ENCODE data around the gene CTR9. TPM values are rescaled to one million over a fixed set of nuclear protein-coding genes. Genes with fewer than 3 reads are reported as not detected.
A peak's percentile ranks its signal among the peaks of the same experiment; 100 is the strongest.

CTR9 gene
- polyA plus RNA-seq, 1 of the 3 experiments (the other 2 are of a cell fraction): 10.1 TPM

GRCh38 chr11:10715571-10715970 is 35.5 kb upstream of the CTR9 start (continued):
- TF ChIP-seq USF2 (IDR thresholded peaks at IDR 0.05; ENCODE audit: borderline replicate concordance, low read depth, low read length): no peak
- no peak for TF ChIP-seq SIN3A (IDR thresholded peaks at IDR 0.05; ENCODE audit: borderline replicate concordance, low read depth, low read length)

GRCh38 chr11:10716122-10716521 is 34.9 kb upstream of the CTR9 start:
- 32% methylated on average over 3 of the region's 3 CpGs for WGBS (ENCODE audit: low lambda C conversion rate)
- H3K4me1 ChIP-seq (ENCODE audit: control insufficient read depth in 1 of 2, insufficient read depth in 2 of 2, low read depth in 1 of 2, low read length in 1 of 2): peaks cover 0 to 5% of the 10 kb centered on the region in 2 experiments; a peak in 1 of 4 replicates
- no peaks in the 10 kb centered on the region for H3K36me3 ChIP-seq (replicated peaks in 1 of 2; ENCODE audit: control insufficient read depth in 1 of 2, insufficient read depth in 2 of 2, low read length in 1 of 2)
- no peak overlapping the region for H3K4me3 ChIP-seq (ENCODE audit: low read depth in 2 of 2, low read length in 1 of 2)
- no peaks in the 10 kb centered on the region for H4K20me1 ChIP-seq (ENCODE audit: insufficient read depth)
- no peaks in the 10 kb centered on the region for H3K79me2 ChIP-seq (ENCODE audit: insufficient read depth)
- no peaks in the 10 kb centered on the region for H3F3A ChIP-seq (replicated peaks; ENCODE audit: insufficient read depth)
- H3K9me3 ChIP-seq: no peaks in the 10 kb centered on the region
- DNase-seq: no peak
- ChIA-PET CTCF (no interaction called here), POLR2A (no interaction called here)
- TF ChIP-seq FOSL2 (IDR thresholded peaks at IDR 0.05; ENCODE audit: borderline replicate concordance, low read depth) (0 out of 2 replicates have a peak, but pooled peaks have one; percentile 16), MEF2A (IDR thresholded peaks at IDR 0.05; ENCODE audit: borderline replicate concordance, low read depth) (peak; percentile 75; the same call in 1 of the 2 replicates), RAD21 (IDR thresholded peaks at IDR 0.05; ENCODE audit: low read length) (no peak), TCF12 (IDR thresholded peaks at IDR 0.05) (peak; percentile 41; the same call in 1 of the 2 replicates)
- no peak overlapping the region for H3K27ac ChIP-seq (ENCODE audit: low read depth in 2 of 2, low read length in 1 of 2)
- no peak overlapping the region for H2AFZ ChIP-seq (ENCODE audit: low read depth)
- H3K4me2 ChIP-seq: no peak overlapping the region
- H3K27me3 ChIP-seq (ENCODE audit: insufficient read depth): no peaks in the 10 kb centered on the region
- no peak overlapping the region for H3K9ac ChIP-seq
- H3K9me2 ChIP-seq: no peaks in the 10 kb centered on the region

GRCh38 chr11:10716543-10717259 is 34.3 kb upstream of the CTR9 start:
- no peak for DNase-seq
- POLR2A ChIA-PET: no interaction called here
- WGBS (ENCODE audit: low lambda C conversion rate): 84% methylated on average over 9 of the region's 9 CpGs
- CTCF ChIA-PET: interaction anchor here (1.6 kb wide), 2 partner anchors 13 to 19 kb away, joined by 3 to 5 read pairs; no protein-coding TSS in a partner anchor
- Histone ChIP-seq H3K36me3 (replicated peaks in 1 of 2; ENCODE audit: control insufficient read depth in 1 of 2, insufficient read depth in 2 of 2, low read length in 1 of 2) (no peaks in the 10 kb centered on the region), H3K79me2 (ENCODE audit: insufficient read depth) (no peaks in the 10 kb centered on the region), H3K9me2 (no peaks in the 10 kb centered on the region), H4K20me1 (ENCODE audit: insufficient read depth) (no peaks in the 10 kb centered on the region), H3F3A (replicated peaks; ENCODE audit: insufficient read depth) (no peaks in the 10 kb centered on the region), H3K4me2 (no peak overlapping the region), H2AFZ (ENCODE audit: low read depth) (no peak overlapping the region), H3K9me3 (no peaks in the 10 kb centered on the region), H3K4me1 (ENCODE audit: control insufficient read depth in 1 of 2, insufficient read depth in 2 of 2, low read depth in 1 of 2, low read length in 1 of 2) (peaks cover 0 to 5% of the 10 kb centered on the region in 2 experiments; a peak in 1 of 4 replicates), H3K27ac (ENCODE audit: low read depth in 2 of 2, low read length in 1 of 2) (no peak overlapping the region), H3K27me3 (ENCODE audit: insufficient read depth) (no peaks in the 10 kb centered on the region), H3K4me3 (ENCODE audit: low read depth in 2 of 2, low read length in 1 of 2) (no peak overlapping the region), H3K9ac (no peak overlapping the region)
- no peak for TF ChIP-seq CTCF (IDR thresholded peaks at IDR 0.05)
- TF ChIP-seq, protein P1, sequence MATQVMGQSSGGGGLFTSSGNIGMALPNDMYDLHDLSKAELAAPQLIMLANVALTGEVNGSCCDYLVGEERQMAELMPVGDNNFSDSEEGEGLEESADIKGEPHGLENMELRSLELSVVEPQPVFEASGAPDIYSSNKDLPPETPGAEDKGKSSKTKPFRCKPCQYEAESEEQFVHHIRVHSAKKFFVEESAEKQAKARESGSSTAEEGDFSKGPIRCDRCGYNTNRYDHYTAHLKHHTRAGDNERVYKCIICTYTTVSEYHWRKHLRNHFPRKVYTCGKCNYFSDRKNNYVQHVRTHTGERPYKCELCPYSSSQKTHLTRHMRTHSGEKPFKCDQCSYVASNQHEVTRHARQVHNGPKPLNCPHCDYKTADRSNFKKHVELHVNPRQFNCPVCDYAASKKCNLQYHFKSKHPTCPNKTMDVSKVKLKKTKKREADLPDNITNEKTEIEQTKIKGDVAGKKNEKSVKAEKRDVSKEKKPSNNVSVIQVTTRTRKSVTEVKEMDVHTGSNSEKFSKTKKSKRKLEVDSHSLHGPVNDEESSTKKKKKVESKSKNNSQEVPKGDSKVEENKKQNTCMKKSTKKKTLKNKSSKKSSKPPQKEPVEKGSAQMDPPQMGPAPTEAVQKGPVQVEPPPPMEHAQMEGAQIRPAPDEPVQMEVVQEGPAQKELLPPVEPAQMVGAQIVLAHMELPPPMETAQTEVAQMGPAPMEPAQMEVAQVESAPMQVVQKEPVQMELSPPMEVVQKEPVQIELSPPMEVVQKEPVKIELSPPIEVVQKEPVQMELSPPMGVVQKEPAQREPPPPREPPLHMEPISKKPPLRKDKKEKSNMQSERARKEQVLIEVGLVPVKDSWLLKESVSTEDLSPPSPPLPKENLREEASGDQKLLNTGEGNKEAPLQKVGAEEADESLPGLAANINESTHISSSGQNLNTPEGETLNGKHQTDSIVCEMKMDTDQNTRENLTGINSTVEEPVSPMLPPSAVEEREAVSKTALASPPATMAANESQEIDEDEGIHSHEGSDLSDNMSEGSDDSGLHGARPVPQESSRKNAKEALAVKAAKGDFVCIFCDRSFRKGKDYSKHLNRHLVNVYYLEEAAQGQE (IDR thresholded peaks at IDR 0.05; ENCODE audit: low read depth, low read length): no peak
- no peak for TF ChIP-seq FOSL2 (IDR thresholded peaks at IDR 0.05; ENCODE audit: borderline replicate concordance, low read depth)
- no peak for TF ChIP-seq NFIC (IDR thresholded peaks at IDR 0.05; ENCODE audit: borderline replicate concordance)
- TF ChIP-seq, protein P2, sequence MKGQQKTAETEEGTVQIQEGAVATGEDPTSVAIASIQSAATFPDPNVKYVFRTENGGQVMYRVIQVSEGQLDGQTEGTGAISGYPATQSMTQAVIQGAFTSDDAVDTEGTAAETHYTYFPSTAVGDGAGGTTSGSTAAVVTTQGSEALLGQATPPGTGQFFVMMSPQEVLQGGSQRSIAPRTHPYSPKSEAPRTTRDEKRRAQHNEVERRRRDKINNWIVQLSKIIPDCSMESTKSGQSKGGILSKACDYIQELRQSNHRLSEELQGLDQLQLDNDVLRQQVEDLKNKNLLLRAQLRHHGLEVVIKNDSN (IDR thresholded peaks at IDR 0.05; ENCODE audit: borderline replicate concordance, low read depth): no peak
- no peak for TF ChIP-seq MXI1 (IDR thresholded peaks at IDR 0.05; ENCODE audit: low read depth, low read length)
- no peak for TF ChIP-seq JUND (IDR thresholded peaks at IDR 0.05)
- TF ChIP-seq, protein P3, sequence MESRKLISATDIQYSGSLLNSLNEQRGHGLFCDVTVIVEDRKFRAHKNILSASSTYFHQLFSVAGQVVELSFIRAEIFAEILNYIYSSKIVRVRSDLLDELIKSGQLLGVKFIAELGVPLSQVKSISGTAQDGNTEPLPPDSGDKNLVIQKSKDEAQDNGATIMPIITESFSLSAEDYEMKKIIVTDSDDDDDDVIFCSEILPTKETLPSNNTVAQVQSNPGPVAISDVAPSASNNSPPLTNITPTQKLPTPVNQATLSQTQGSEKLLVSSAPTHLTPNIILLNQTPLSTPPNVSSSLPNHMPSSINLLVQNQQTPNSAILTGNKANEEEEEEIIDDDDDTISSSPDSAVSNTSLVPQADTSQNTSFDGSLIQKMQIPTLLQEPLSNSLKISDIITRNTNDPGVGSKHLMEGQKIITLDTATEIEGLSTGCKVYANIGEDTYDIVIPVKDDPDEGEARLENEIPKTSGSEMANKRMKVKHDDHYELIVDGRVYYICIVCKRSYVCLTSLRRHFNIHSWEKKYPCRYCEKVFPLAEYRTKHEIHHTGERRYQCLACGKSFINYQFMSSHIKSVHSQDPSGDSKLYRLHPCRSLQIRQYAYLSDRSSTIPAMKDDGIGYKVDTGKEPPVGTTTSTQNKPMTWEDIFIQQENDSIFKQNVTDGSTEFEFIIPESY (IDR thresholded peaks at IDR 0.05; ENCODE audit: borderline replicate concordance, low read depth): no peak
- no peak for TF ChIP-seq FOXJ3 (CRISPR knock-in tag; IDR thresholded peaks at IDR 0.05)
- no peak for TF ChIP-seq RAD21 (IDR thresholded peaks at IDR 0.05; ENCODE audit: low read length)

Data from SK-N-SH (cell line).